Vagina (tissue), 2 donors: ENCODE results near the gene TAF9B.

Experiments used
- CTCF ChIP-seq, 3 experiments: fragments of 450-650 bp in 2 of 3; fragments of 200-600 bp in 1 of 3; sonication (generic) in 1 of 3; IDR thresholded peaks; one replicate each; pipeline ENCODE4 v1.5.1; 2017 to 2019; ENCODE audit warnings: antibody characterized with exemption in 3 of 3, mild to moderate bottlenecking in 2 of 3, moderate library complexity in 2 of 3
- POLR2A ChIP-seq, 2 donors: fragments of 450-650 bp; IDR thresholded peaks; one replicate each; pipeline ENCODE4 v1.6.1; 2017; ENCODE audit warnings: antibody characterized with exemption in 2 of 2, mild to moderate bottlenecking in 2 of 2, moderate library complexity in 2 of 2
- POLR2AphosphoS5 ChIP-seq, 2 donors: sonication (generic); formaldehyde crosslinking; IDR thresholded peaks; one replicate each; pipeline ENCODE4 v1.9.0; 2017; ENCODE audit warnings: antibody characterized with exemption in 2 of 2, mild to moderate bottlenecking in 2 of 2, low read depth in 1 of 2; ENCODE audit not compliant: insufficient read depth in 1 of 2

GRCh38 chrX:78105944-78106650 is 33.4 kb downstream of the TAF9B start:
- TF ChIP-seq CTCF (IDR thresholded peaks at IDR 0.05), result no peak
- TF ChIP-seq POLR2AphosphoS5 (IDR thresholded peaks at IDR 0.05; ENCODE audit: insufficient read depth in 1 of 2, low read depth in 1 of 2), result no peak
- no peak for TF ChIP-seq POLR2A (IDR thresholded peaks at IDR 0.05)
